Suprapubic skin (tissue), 3 donors: ENCODE measurements around the gene PSENEN.

Experiments
- POLR2AphosphoS5 ChIP-seq, 3 donors: sonication (generic); formaldehyde crosslinking; IDR thresholded peaks; one replicate each; pipeline ENCODE4 v1.6.1; 2017; ENCODE audit warnings: antibody characterized with exemption in 3 of 3
- TF ChIP-seq, protein P1 (sequence below), 2 donors: fragments of 200-600 bp in 1 of 2; fragments of 450-650 bp in 1 of 2; sonication (generic) in 1 of 2; IDR thresholded peaks; one replicate each; pipeline ENCODE4 v1.5.1; 2016 to 2019; ENCODE audit warnings: antibody characterized with exemption in 2 of 2, mild to moderate bottlenecking in 1 of 2, moderate library complexity in 1 of 2

- TF ChIP-seq, protein P1, sequence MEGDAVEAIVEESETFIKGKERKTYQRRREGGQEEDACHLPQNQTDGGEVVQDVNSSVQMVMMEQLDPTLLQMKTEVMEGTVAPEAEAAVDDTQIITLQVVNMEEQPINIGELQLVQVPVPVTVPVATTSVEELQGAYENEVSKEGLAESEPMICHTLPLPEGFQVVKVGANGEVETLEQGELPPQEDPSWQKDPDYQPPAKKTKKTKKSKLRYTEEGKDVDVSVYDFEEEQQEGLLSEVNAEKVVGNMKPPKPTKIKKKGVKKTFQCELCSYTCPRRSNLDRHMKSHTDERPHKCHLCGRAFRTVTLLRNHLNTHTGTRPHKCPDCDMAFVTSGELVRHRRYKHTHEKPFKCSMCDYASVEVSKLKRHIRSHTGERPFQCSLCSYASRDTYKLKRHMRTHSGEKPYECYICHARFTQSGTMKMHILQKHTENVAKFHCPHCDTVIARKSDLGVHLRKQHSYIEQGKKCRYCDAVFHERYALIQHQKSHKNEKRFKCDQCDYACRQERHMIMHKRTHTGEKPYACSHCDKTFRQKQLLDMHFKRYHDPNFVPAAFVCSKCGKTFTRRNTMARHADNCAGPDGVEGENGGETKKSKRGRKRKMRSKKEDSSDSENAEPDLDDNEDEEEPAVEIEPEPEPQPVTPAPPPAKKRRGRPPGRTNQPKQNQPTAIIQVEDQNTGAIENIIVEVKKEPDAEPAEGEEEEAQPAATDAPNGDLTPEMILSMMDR (IDR thresholded peaks at IDR 0.05) = no peak
- TF ChIP-seq POLR2AphosphoS5 (IDR thresholded peaks at IDR 0.05) = no peak
Observed at GRCh38 chr19:35780058-35780457, 34.6 kb downstream of the PSENEN start.
